ENCODE data around the gene STXBP1. TPM values are rescaled to one million over a fixed set of nuclear protein-coding genes. Genes with fewer than 3 reads are reported as not detected.

STXBP1 gene
- total RNA-seq, 1 donor from 2014 or later: 12.0 TPM

DNA sequence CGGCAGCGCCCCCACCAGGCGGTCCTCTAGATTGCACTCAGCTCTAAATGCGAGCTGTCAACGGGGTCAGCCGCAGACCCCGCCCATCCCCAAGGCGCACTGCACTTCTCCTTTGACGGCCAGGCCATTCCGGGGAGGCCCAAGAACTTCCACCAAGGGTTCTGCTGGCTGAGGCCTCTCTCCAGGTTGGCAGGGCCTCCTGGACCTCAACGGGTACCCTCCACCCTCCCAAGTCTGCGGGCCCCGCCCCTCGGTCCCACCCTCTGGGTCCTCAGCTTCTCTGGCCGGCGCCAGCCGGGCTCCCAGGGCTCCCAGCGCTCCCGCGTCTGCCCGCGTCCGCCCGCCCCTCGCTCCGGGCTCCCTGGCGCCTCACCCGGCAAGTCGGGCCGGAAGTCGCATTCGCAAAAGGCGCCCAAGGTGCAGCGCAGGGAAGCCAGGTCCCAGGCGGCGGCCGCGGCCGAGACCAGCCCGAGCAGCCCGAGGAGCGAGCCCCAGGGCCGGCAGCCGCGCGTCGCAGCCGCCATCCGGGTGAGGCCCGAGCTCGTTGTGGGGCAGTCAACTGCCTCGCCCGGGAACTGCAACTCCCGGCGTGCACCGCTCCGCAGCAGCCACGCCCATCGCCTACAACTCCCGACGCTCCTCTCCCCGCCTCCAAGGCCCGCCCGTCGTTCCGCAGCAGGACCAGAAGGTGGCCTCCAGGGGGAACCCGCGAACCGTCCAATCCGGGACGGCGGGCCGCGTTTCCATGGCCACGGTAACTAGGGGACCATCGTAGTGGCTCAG lies 122.9 kb downstream of the STXBP1 start, which contains the start of gene TOR2A:
TOR2A (minus strand) TSS at position 548 of the 783 bp plus-strand sequence; CDS start at position 524, 24 bp downstream.
- no peak within 1 kb of the TSS for H3K9ac ChIP-seq
- Mint-ChIP-seq H3K27ac (peak within 1 kb of the TSS; percentile 57), H3K4me3 (peak within 1 kb of the TSS; percentile 96)

DNA sequence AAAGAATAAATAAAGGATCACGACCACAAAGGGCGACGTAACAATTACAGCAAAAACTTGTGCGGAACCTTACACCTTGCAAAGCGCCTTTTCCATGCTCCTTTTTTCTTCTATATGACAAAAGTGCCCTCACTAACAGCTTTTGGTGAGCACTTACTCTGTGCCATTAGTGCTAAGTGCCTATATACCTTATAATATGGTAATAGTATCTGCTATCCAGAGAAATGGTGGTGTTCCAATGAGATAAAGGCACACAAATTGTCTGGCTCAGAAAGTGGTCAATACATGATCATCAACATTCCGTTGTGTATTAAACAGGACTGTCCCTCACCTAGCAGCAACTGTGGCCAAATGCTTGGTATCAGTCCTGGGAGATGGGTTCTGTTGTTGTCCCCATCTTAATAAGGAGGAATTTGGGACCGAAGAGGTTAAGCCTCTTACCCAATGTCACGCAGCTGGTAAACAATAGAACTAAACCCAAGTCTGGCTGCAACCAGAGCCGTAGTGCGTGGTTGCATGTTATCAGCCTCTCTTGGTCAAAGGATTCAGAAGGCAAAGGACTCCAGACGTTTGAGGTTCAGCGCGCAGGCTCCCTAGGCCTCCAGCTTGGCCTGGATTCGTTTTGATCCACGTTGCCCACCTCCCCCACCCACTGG lies 123.6 kb downstream of the STXBP1 start:
- H3K4me1 Mint-ChIP-seq: peaks cover 28% of the 10 kb centered on the region
- Histone ChIP-seq H4K20me1 (ENCODE audit: low read depth) (no peaks in the 10 kb centered on the region), H3K27me3 (peaks cover 8% of the 10 kb centered on the region), H3K27ac (no peak overlapping the region), H3K9ac (no peak overlapping the region), H3K36me3 (no peaks in the 10 kb centered on the region), H3K4me2 (peak overlapping the region; percentile 53), H3K79me2 (ENCODE audit: low read depth) (no peaks in the 10 kb centered on the region), H3K4me3 (peak overlapping the region; percentile 11), H3F3A (ENCODE audit: low read depth) (peaks cover 10% of the 10 kb centered on the region), H3K9me3 (ENCODE audit: low read depth) (no peaks in the 10 kb centered on the region), H3K4me1 (peaks cover 13% of the 10 kb centered on the region), H2AFZ (replicated peaks) (peak overlapping the region; percentile 45)
- H3K4me3 Mint-ChIP-seq: peak overlapping the region; percentile 96
- H3K36me3 Mint-ChIP-seq: no peaks in the 10 kb centered on the region
- no peak for TF ChIP-seq EZH2phosphoT487 (IDR thresholded peaks at IDR 0.05)
- TF ChIP-seq, protein P1, sequence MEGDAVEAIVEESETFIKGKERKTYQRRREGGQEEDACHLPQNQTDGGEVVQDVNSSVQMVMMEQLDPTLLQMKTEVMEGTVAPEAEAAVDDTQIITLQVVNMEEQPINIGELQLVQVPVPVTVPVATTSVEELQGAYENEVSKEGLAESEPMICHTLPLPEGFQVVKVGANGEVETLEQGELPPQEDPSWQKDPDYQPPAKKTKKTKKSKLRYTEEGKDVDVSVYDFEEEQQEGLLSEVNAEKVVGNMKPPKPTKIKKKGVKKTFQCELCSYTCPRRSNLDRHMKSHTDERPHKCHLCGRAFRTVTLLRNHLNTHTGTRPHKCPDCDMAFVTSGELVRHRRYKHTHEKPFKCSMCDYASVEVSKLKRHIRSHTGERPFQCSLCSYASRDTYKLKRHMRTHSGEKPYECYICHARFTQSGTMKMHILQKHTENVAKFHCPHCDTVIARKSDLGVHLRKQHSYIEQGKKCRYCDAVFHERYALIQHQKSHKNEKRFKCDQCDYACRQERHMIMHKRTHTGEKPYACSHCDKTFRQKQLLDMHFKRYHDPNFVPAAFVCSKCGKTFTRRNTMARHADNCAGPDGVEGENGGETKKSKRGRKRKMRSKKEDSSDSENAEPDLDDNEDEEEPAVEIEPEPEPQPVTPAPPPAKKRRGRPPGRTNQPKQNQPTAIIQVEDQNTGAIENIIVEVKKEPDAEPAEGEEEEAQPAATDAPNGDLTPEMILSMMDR (IDR thresholded peaks at IDR 0.05): no peak
- no peak for TF ChIP-seq EZH2 (IDR thresholded peaks at IDR 0.05)
- H3K27me3 Mint-ChIP-seq (ENCODE audit: insufficient read depth, low read depth): peaks cover 3% of the 10 kb centered on the region
- DNase-seq (ENCODE audit: low spot score): peak; percentile 57
- H3K27ac Mint-ChIP-seq: peak overlapping the region; percentile 57
- H3K9me3 Mint-ChIP-seq: no peaks in the 10 kb centered on the region

More for the DNA sequence above, 122.9 kb downstream of the STXBP1 start, which contains the start of gene TOR2A:
- Histone ChIP-seq H3K4me2 (peak within 1 kb of the TSS; percentile 80), H3F3A (ENCODE audit: low read depth) (peaks cover 10% of the 10 kb centered on the region), H4K20me1 (ENCODE audit: low read depth) (no peaks in the 10 kb centered on the region), H3K27ac (no peak within 1 kb of the TSS), H3K36me3 (no peaks in the 10 kb centered on the region), H3K4me3 (peak within 1 kb of the TSS; percentile 82), H3K9me3 (ENCODE audit: low read depth) (no peaks in the 10 kb centered on the region), H3K4me1 (peaks cover 13% of the 10 kb centered on the region), H2AFZ (replicated peaks) (peak within 1 kb of the TSS; percentile 81), H3K79me2 (ENCODE audit: low read depth) (no peaks in the 10 kb centered on the region), H3K27me3 (peaks cover under 1% of the 10 kb centered on the region)
- Mint-ChIP-seq H3K36me3 (no peaks in the 10 kb centered on the region), H3K9me3 (no peaks in the 10 kb centered on the region), H3K4me1 (peaks cover 28% of the 10 kb centered on the region), H3K27me3 (ENCODE audit: insufficient read depth, low read depth) (peaks cover 3% of the 10 kb centered on the region)
- no peak for TF ChIP-seq EZH2phosphoT487 (IDR thresholded peaks at IDR 0.05)
- TF ChIP-seq EZH2 (IDR thresholded peaks at IDR 0.05): no peak
- TF ChIP-seq, protein P1 (IDR thresholded peaks at IDR 0.05): peak; percentile 91
- DNase-seq (ENCODE audit: low spot score): peak; percentile 100

DNA sequence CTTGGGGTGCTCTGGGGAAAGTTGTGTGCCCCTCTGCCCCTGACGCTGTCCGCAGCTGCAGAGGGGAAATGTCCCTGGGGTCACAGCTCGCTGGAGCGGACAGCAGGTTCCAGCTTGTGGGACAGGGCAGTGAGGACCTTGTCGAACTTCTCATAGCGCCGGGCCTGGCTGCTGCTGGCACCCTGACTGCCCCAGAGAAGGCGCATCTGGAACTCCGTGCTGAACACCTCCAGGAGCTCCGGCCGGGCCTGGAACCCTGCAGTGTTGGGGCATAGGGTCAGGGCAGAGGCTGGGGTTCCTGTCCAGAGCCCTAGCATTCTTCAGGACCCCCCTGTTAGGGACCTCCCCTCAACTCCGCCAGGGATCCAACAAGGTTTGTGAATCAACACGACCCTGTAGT lies 126.6 kb downstream of the STXBP1 start:
- Histone ChIP-seq H3K36me3 (no peaks in the 10 kb centered on the region), H2AFZ (replicated peaks) (no peak overlapping the region), H3K27me3 (peaks cover 19% of the 10 kb centered on the region), H3K4me3 (no peak overlapping the region), H3K4me1 (peaks cover 13% of the 10 kb centered on the region), H4K20me1 (ENCODE audit: low read depth) (peaks cover 9% of the 10 kb centered on the region), H3F3A (ENCODE audit: low read depth) (peaks cover 22% of the 10 kb centered on the region), H3K9me3 (ENCODE audit: low read depth) (no peaks in the 10 kb centered on the region), H3K79me2 (ENCODE audit: low read depth) (no peaks in the 10 kb centered on the region), H3K27ac (no peak overlapping the region), H3K4me2 (no peak overlapping the region), H3K9ac (no peak overlapping the region)
- Mint-ChIP-seq H3K27me3 (ENCODE audit: insufficient read depth, low read depth) (peaks cover 5% of the 10 kb centered on the region), H3K9me3 (no peaks in the 10 kb centered on the region), H3K36me3 (no peaks in the 10 kb centered on the region), H3K4me3 (no peak overlapping the region), H3K27ac (no peak overlapping the region), H3K4me1 (peaks cover 42% of the 10 kb centered on the region)
- DNase-seq (ENCODE audit: low spot score): no peak
- TF ChIP-seq EZH2phosphoT487 (IDR thresholded peaks at IDR 0.05) (no peak), EZH2 (IDR thresholded peaks at IDR 0.05) (no peak)
- TF ChIP-seq, protein P1 (IDR thresholded peaks at IDR 0.05): no peak

All from neural progenitor cell (in vitro differentiated cells).